Dermis microvascular lymphatic vessel endothelial cell (primary cell): ENCODE results near the gene KRI1. TPM values are rescaled to one million over a fixed set of nuclear protein-coding genes. Genes with fewer than 3 reads are reported as not detected.

ENCODE experiments used
- DNase-seq, 2 donors: peaks; one replicate each; pipeline versions ENCODE4 v3.0.0 to v3.0.0-alpha.2; 2010; ENCODE audit warnings: low read depth in 2 of 2
- total RNA-seq: library from RNA; depleted of rRNA; stranded (reverse); fragments of >200 nt; gene quantifications from 2 replicates; pipeline ENCODE4 v1.2.1, GENCODE V29; 2014

The KRI1 gene
- total RNA-seq: 6.2 and 10.6 TPM in 2 replicates

GRCh38 chr19:10565567-10566407 is at the start of gene KRI1:
Gene KRI1 (minus strand): TSS chr19:10566010. CDS start chr19:10565999, 11 bp downstream.
- peak; percentile 91 to 97 for DNase-seq

GRCh38 chr19:10612499-10613119 is 46.8 kb upstream of the KRI1 start:
- DNase-seq: no peak

- no peak for DNase-seq
Observed at GRCh38 chr19:10611907-10612306, 46.1 kb upstream of the KRI1 start.

GRCh38 chr19:10604460-10604980 is 38.7 kb upstream of the KRI1 start:
- DNase-seq: peak; percentile 34 to 51

GRCh38 chr19:10603873-10604459 is 38.2 kb upstream of the KRI1 start:
- peak in 1 of 2 donors; percentile 81 for DNase-seq

GRCh38 chr19:10603084-10603872 is 37.5 kb upstream of the KRI1 start:
- peak; percentile 48 to 59 for DNase-seq

GRCh38 chr19:10602330-10603083 is 36.7 kb upstream of the KRI1 start:
- DNase-seq: peak; percentile 32 to 77

- no peak for DNase-seq
Observed at GRCh38 chr19:10601999-10602329, 36.2 kb upstream of the KRI1 start.

GRCh38 chr19:10600149-10600548 is 34.3 kb upstream of the KRI1 start:
- no peak for DNase-seq

- DNase-seq: no peak
Observed at GRCh38 chr19:10593820-10594637, 28.2 kb upstream of the KRI1 start.

- no peak for DNase-seq
Observed at GRCh38 chr19:10593148-10593547, 27.3 kb upstream of the KRI1 start.

- DNase-seq: no peak
Observed at GRCh38 chr19:10587839-10588150, 22.0 kb upstream of the KRI1 start.

GRCh38 chr19:10587022-10587838 is 21.4 kb upstream of the KRI1 start, which contains the start of gene AP1M2:
Gene AP1M2 (minus strand): TSS chr19:10587312. CDS start chr19:10587231, 81 bp downstream.
- DNase-seq: no peak

GRCh38 chr19:10586396-10586795 is 20.6 kb upstream of the KRI1 start:
- no peak for DNase-seq

- DNase-seq: no peak
Observed at GRCh38 chr19:10583036-10583776, 17.4 kb upstream of the KRI1 start.

- no peak for DNase-seq
Observed at GRCh38 chr19:10582091-10582490, 16.3 kb upstream of the KRI1 start.

- peak; percentile 81 to 93 for DNase-seq
Observed at GRCh38 chr19:10580979-10581631, 15.3 kb upstream of the KRI1 start.

- DNase-seq: no peak
Observed at GRCh38 chr19:10577951-10578350, 12.1 kb upstream of the KRI1 start.
